ENCODE data around the gene SF3B2.
"Not testable (repeated sequence)": the region's sequence is repeated elsewhere in the genome, so short reads cannot be mapped to it uniquely, and the experiment has no call there.

Gene SF3B2

GRCh38 chr11:66112041-66112491 lies 59.9 kb downstream of the SF3B2 start:
- TF ChIP-seq CTCF (IDR thresholded peaks at IDR 0.05; ENCODE audit: insufficient read depth, low read length, missing control alignments), result no peak
- peak overlapping the region; percentile 16; the same call in 1 of the 2 replicates for H3K4me3 ChIP-seq (ENCODE audit: low read depth, low read length)
- CTCF ChIA-PET, result interaction anchor here (1.1 kb wide), 1 partner anchor 15 kb away, joined by 4 read pairs; no protein-coding TSS in a partner anchor
- DNase-seq (ENCODE audit: low read depth, low spot score), result no peak
- POLR2A ChIA-PET, result no interaction called here

GRCh38 chr11:66112601-66113499 lies 60.7 kb downstream of the SF3B2 start:
- no peak for TF ChIP-seq CTCF (IDR thresholded peaks at IDR 0.05; ENCODE audit: insufficient read depth, low read length, missing control alignments)
- H3K4me3 ChIP-seq (ENCODE audit: low read depth, low read length), result no peak overlapping the region; the same call in 1 of the 2 replicates
- DNase-seq (ENCODE audit: low read depth, low spot score), result peak; percentile 58
- ChIA-PET CTCF (interaction anchor here (0.7 to 1.4 kb wide), 3 partner anchors 10 to 45 kb away, joined by 3 to 6 read pairs (median 3); no protein-coding TSS in a partner anchor), POLR2A (interaction anchor here (0.9 kb wide), 1 partner anchor 14 kb away, joined by 3 read pairs; no protein-coding TSS in a partner anchor)

GRCh38 chr11:66114957-66115356 lies 62.8 kb downstream of the SF3B2 start:
- CTCF ChIA-PET, result interaction anchor here (0.8 to 2.7 kb wide), 4 partner anchors 11 to 47 kb away, joined by 4 to 11 read pairs (median 6); no protein-coding TSS in a partner anchor
- POLR2A ChIA-PET; DNase-seq (ENCODE audit: low read depth, low spot score); H3K4me3 ChIP-seq (ENCODE audit: low read depth, low read length): not testable (repeated sequence)

GRCh38 chr11:66115638-66116301 lies 63.6 kb downstream of the SF3B2 start:
- POLR2A ChIA-PET, result no interaction called here
- TF ChIP-seq CTCF (IDR thresholded peaks at IDR 0.05; ENCODE audit: insufficient read depth, low read length, missing control alignments), result no peak
- no peak for DNase-seq (ENCODE audit: low read depth, low spot score)
- CTCF ChIA-PET, result interaction anchor here (0.8 to 2.7 kb wide), 7 partner anchors 8 to 107 kb away, joined by 3 to 11 read pairs (median 4); no protein-coding TSS in a partner anchor
- H3K4me3 ChIP-seq (ENCODE audit: low read depth, low read length), result no peak overlapping the region

GRCh38 chr11:66116576-66117361 lies 64.6 kb downstream of the SF3B2 start:
- ChIA-PET CTCF (interaction anchor here (0.8 to 2.7 kb wide), 9 partner anchors 9 to 106 kb away, joined by 3 to 11 read pairs (median 4); no protein-coding TSS in a partner anchor), POLR2A (no interaction called here)
- no peak for DNase-seq (ENCODE audit: low read depth, low spot score)
- no peak overlapping the region for H3K4me3 ChIP-seq (ENCODE audit: low read depth, low read length)
- no peak for TF ChIP-seq CTCF (IDR thresholded peaks at IDR 0.05; ENCODE audit: insufficient read depth, low read length, missing control alignments)

- POLR2A ChIA-PET, result interaction anchor here (0.7 kb wide), 1 partner anchor 1043 kb away, joined by 3 read pairs; no protein-coding TSS in a partner anchor
These were observed 66.7 kb downstream of the SF3B2 start for GRCh38 chr11:66118847-66119246.

More at GRCh38 chr11:66118847-66119246, 66.7 kb downstream of the SF3B2 start:
- CTCF ChIA-PET, result interaction anchor here (0.8 to 1.9 kb wide), 7 partner anchors 13 to 231 kb away, joined by 3 to 9 read pairs (median 4); partner anchors contain the start of gene FIBP
- no peak for DNase-seq (ENCODE audit: low read depth, low spot score)
- no peak for TF ChIP-seq CTCF (IDR thresholded peaks at IDR 0.05; ENCODE audit: insufficient read depth, low read length, missing control alignments)
- H3K4me3 ChIP-seq (ENCODE audit: low read depth, low read length), result no peak overlapping the region

Data from AG04449 (cell line).